ENCODE measurements around the gene IRF3. TPM values are rescaled to one million over a fixed set of nuclear protein-coding genes. Genes with fewer than 3 reads are reported as not detected.

The IRF3 gene
- total and polyA plus RNA-seq, 2 of the 4 experiments (the other 2 are of a cell fraction): 39.6 to 65.2 TPM

GRCh38 chr19:49688531-49689132 lies 23.0 kb upstream of the IRF3 start:
- Histone ChIP-seq H3K14ac (replicated peaks; ENCODE audit: low read depth, low read length) (no peak overlapping the region), H3K36me3 (ENCODE audit: control insufficient read depth, insufficient read depth, low read length) (peaks cover 38% of the 10 kb centered on the region), H4K20me1 (ENCODE audit: insufficient read depth, low read length) (peaks cover 25% of the 10 kb centered on the region), H3K27ac (ENCODE audit: insufficient read depth, low read length) (no peak overlapping the region), H2BK5ac (ENCODE audit: low read depth, low read length, poor library complexity, severe bottlenecking) (no peak overlapping the region), H3K4me3 (ENCODE audit: insufficient read depth, low read depth, low read length) (no peak overlapping the region), H3K79me1 (ENCODE audit: low read depth in 1 of 2, low read length in 2 of 2) (peaks cover 14 to 60% of the 10 kb centered on the region in 2 experiments), H3K4me1 (ENCODE audit: control insufficient read depth, insufficient read depth, low read length) (peaks cover 9% of the 10 kb centered on the region), H4K8ac (ENCODE audit: low read depth in 2 of 2, low read length in 2 of 2) (no peak overlapping the region), H2BK20ac (ENCODE audit: low read depth, low read length) (no peak overlapping the region), H2BK120ac (ENCODE audit: low read depth, low read length) (no peak overlapping the region), H3K4ac (ENCODE audit: low read depth, low read length) (no peak overlapping the region), H3K56ac (ENCODE audit: extremely low read depth, insufficient read depth, low read length) (no peak overlapping the region), H3K9me3 (ENCODE audit: control insufficient read depth, insufficient read depth, low read length) (no peaks in the 10 kb centered on the region), H2AK5ac (ENCODE audit: low read depth, low read length) (no peak overlapping the region), H3K27me3 (ENCODE audit: control insufficient read depth, insufficient read depth, low read length) (no peaks in the 10 kb centered on the region), H3K4me2 (ENCODE audit: low read depth, low read length) (no peak overlapping the region), H3K9ac (ENCODE audit: low read depth, low read length) (no peak overlapping the region), H2AK9ac (replicated peaks; ENCODE audit: low read depth, low read length, poor library complexity) (peak overlapping the region; percentile 73), H2BK15ac (ENCODE audit: low read depth, low read length) (no peak overlapping the region), H3K9me1 (ENCODE audit: insufficient read depth, low read length) (peaks cover 5% of the 10 kb centered on the region; the same call in 1 of the 2 replicates), H4K91ac (ENCODE audit: insufficient read depth, low read depth, low read length) (no peak overlapping the region), H3K23ac (ENCODE audit: low read depth, low read length) (no peak overlapping the region), H4K5ac (ENCODE audit: low read depth, low read length) (no peak overlapping the region), H2AFZ (replicated peaks; ENCODE audit: low read length, poor library complexity) (no peak overlapping the region), H3K18ac (ENCODE audit: low read depth, low read length) (no peak overlapping the region)
- ChIA-PET CTCF (interaction anchor here (1.3 kb wide), 1 partner anchor 8 kb away, joined by 5 read pairs; no protein-coding TSS in a partner anchor), POLR2A (ENCODE audit: unreplicated experiment) (interaction anchor here (1.1 kb wide), 1 partner anchor 48 kb away, joined by 3 read pairs; the partner anchor contains the start of gene RRAS)
- ATAC-seq (ENCODE audit: low read depth) (no peak), DNase-seq (no peak)
- no TSS peak for BruUV-seq (replicated peaks)
- dilution Hi-C loops (cut with HindIII; ENCODE audit: low sequenced_read_pairs, unreplicated experiment): no loop called here
- in situ Hi-C loops (cut with MboI; ENCODE audit: low sequenced_read_pairs): loop anchor here (10.0 kb wide), 1 partner anchor 166 kb away; the partner anchor contains the start of gene PTOV1
- intact Hi-C loops (cut with micrococcal nuclease): no loop called here
- no peak for TF ChIP-seq USF2 (IDR thresholded peaks at IDR 0.05; ENCODE audit: low read depth, low read length)
- no peak for TF ChIP-seq CEBPB (IDR thresholded peaks at IDR 0.05; ENCODE audit: low read depth, low read length)
- no peak for TF ChIP-seq BHLHE40 (IDR thresholded peaks at IDR 0.05; ENCODE audit: low read depth, low read length)
- no peak for TF ChIP-seq NFE2L2 (IDR thresholded peaks at IDR 0.05; ENCODE audit: low read depth, low read length)
- no peak for TF ChIP-seq RFX5 (IDR thresholded peaks at IDR 0.05; ENCODE audit: low read depth, low read length)
- no peak for TF ChIP-seq CTCF (conservative IDR thresholded peaks at IDR 0.05; ENCODE audit: low read depth, low read length)
- TF ChIP-seq CHD1 (IDR thresholded peaks at IDR 0.05; ENCODE audit: low read depth, low read length): no peak
- TF ChIP-seq FOS (IDR thresholded peaks at IDR 0.05; ENCODE audit: low read depth, low read length): no peak
- TF ChIP-seq MXI1 (IDR thresholded peaks at IDR 0.05; ENCODE audit: borderline replicate concordance, low read depth, low read length): no peak
- TF ChIP-seq MAFK (IDR thresholded peaks at IDR 0.05; ENCODE audit: low read depth, low read length): no peak
- no peak for TF ChIP-seq MAZ (IDR thresholded peaks at IDR 0.05; ENCODE audit: borderline replicate concordance, low read depth, low read length)
- no peak for TF ChIP-seq SMC3 (IDR thresholded peaks at IDR 0.05; ENCODE audit: low read depth, low read length)
- no peak for TF ChIP-seq POLR2A (IDR thresholded peaks at IDR 0.05; ENCODE audit: low read depth, low read length)
- TF ChIP-seq RAD21 (IDR thresholded peaks at IDR 0.05; ENCODE audit: low read length): no peak
- no peak for TF ChIP-seq ELK1 (IDR thresholded peaks at IDR 0.05; ENCODE audit: borderline replicate concordance, low read depth, low read length)
- no CpG with 5 or more reads among the region's 12 CpGs for WGBS, 2 experiments (ENCODE audit: extremely low coverage in 2 of 2, insufficient read length in 1 of 2)

All from IMR-90 (cell line).